K562 (cell line): ENCODE measurements around the gene PMPCA. TPM values are rescaled to one million over a fixed set of nuclear protein-coding genes. Genes with fewer than 3 reads are reported as not detected.
A peak's percentile ranks its signal among the peaks of the same experiment; 100 is the strongest.

Source experiments
- BMI1 ChIP-seq: fragments of 150-350 bp; IDR thresholded peaks from 2 replicates; pipeline ENCODE4 v1.6.1; 2014; ENCODE audit warnings: low read length
- BRCA1 ChIP-seq, 2 experiments: fragments of 450-650 bp in 1 of 2; sonication (generic) in 1 of 2; formaldehyde crosslinking in 1 of 2; IDR thresholded peaks; 2 replicates each; pipeline versions ENCODE4 v1.5.0 to v1.6.1; 2017 to 2020; ENCODE audit warnings: mild to moderate bottlenecking in 1 of 2, missing genetic modification reagents in 1 of 2
- CBX1 ChIP-seq: sonication (generic); IDR thresholded peaks from 2 replicates; pipeline ENCODE4 v1.6.1; 2016; ENCODE audit warnings: antibody characterized with exemption, low read depth, mild to moderate bottlenecking
- CEBPB ChIP-seq: fragments of 450-650 bp; IDR thresholded peaks from 2 replicates; pipeline ENCODE4 v1.6.1; 2016; ENCODE audit warnings: missing genetic modification characterization, missing compliant biosample characterization
- DDX20 ChIP-seq: fragments of 450-650 bp; IDR thresholded peaks from 2 replicates; pipeline ENCODE4 v1.6.1; 2016; ENCODE audit warnings: missing genetic modification characterization, low read depth, mild to moderate bottlenecking, missing compliant biosample characterization, moderate library complexity
- ERF ChIP-seq: fragments of 450-650 bp; formaldehyde crosslinking; IDR thresholded peaks from 2 replicates; pipeline ENCODE4 v1.4.0; 2020; ENCODE audit warnings: mild to moderate bottlenecking, mixed read lengths
- FOSL1 ChIP-seq: fragments of 200-800 bp; sonication (Bioruptor generic); conservative IDR thresholded peaks from 2 replicates; pipeline ENCODE4 v1.6.1; 2016; ENCODE audit warnings: missing genetic modification characterization, missing compliant biosample characterization
- HCFC1 ChIP-seq: IDR thresholded peaks from 2 replicates; pipeline ENCODE4 v1.6.1; 2012; ENCODE audit warnings: low read depth, low read length, improper control_type of control experiment
- MYC ChIP-seq, 2 experiments: fragments of 250-450 bp in 1 of 2; sonication (Bioruptor Pico) in 1 of 2; IDR thresholded peaks; 2 replicates each; pipeline versions ENCODE4 v1.5.1 to v1.6.1; 2012 to 2021; ENCODE audit warnings: low read depth in 2 of 2, borderline replicate concordance in 1 of 2, improper control_type of control experiment in 1 of 2, low read length in 1 of 2, mild to moderate bottlenecking in 1 of 2, moderate library complexity in 1 of 2
- NRF1 ChIP-seq, 2 experiments: fragments of 450-650 bp; IDR thresholded peaks in 1 of 2; conservative IDR thresholded peaks in 1 of 2; 2 replicates each; pipeline ENCODE4 v1.6.1; 2014; ENCODE audit warnings: mild to moderate bottlenecking in 2 of 2
- RBM22 ChIP-seq: fragments of 200-400 bp; formaldehyde crosslinking; IDR thresholded peaks from 2 replicates; pipeline ENCODE4 v1.6.1; 2018; ENCODE audit warnings: low read length, low read depth; ENCODE audit not compliant: poor library complexity, severe bottlenecking
- SIN3A ChIP-seq, 2 experiments: fragments of 150-350 bp in 1 of 2; IDR thresholded peaks; 2 replicates each; pipeline ENCODE4 v1.6.1; 2011 to 2016; ENCODE audit warnings: borderline replicate concordance in 2 of 2, low read depth in 2 of 2, low read length in 2 of 2, mild to moderate bottlenecking in 2 of 2, moderate library complexity in 2 of 2; ENCODE audit not compliant: control insufficient read depth in 1 of 2
- SMARCB1 ChIP-seq: IDR thresholded peaks from 2 replicates; pipeline ENCODE4 v1.6.1; 2011; ENCODE audit warnings: improper control_type of control experiment, low read depth; ENCODE audit not compliant: insufficient read length
- STAT5B ChIP-seq: fragments of 250-450 bp; sonication (Bioruptor Pico); IDR thresholded peaks from 2 replicates; pipeline ENCODE4 v1.8.0; 2021; ENCODE audit warnings: mild to moderate bottlenecking, inconsistent platforms
- TRIM24 ChIP-seq, 2 experiments: fragments of 450-650 bp; IDR thresholded peaks; 2 replicates each; pipeline ENCODE4 v1.6.1; 2016
- ZNF436 ChIP-seq: fragments of 250-450, 450-650 bp; sonication (Bioruptor Pico); formaldehyde crosslinking; IDR thresholded peaks from 2 replicates; pipeline ENCODE4 v1.7.0; 2020; ENCODE audit warnings: mild to moderate bottlenecking
- ZNF696 ChIP-seq: fragments of 250-450 bp; sonication (Bioruptor Pico); conservative IDR thresholded peaks from 2 replicates; pipeline ENCODE4 v1.4.0; 2020; ENCODE audit warnings: mild to moderate bottlenecking, moderate library complexity
- ZNF76 ChIP-seq: fragments of 250-450 bp; sonication (Bioruptor Pico); IDR thresholded peaks from 2 replicates; pipeline ENCODE4 v1.4.0; 2020; ENCODE audit warnings: mild to moderate bottlenecking, moderate library complexity, borderline replicate concordance
- polyA plus RNA-seq, 8 experiments: library from polyadenylated mRNA; depleted of rRNA in 4 of 8; stranded (reverse) in 5 of 8; unstranded in 3 of 8; fragments of >200 nt; fragmentation: Nextera tagmentation in 2 of 8; fragmentation: Illumina TruSeq in 1 of 8; extraction: Ambion mirVana in 2 of 8; extraction: Trizol in 1 of 8; gene quantifications; 2 replicates each; pipeline versions ENCODE4 v1.2.1 to v1.2.3, GENCODE V29; 2011 to 2014; ENCODE audit warnings: inconsistent platforms in 1 of 8, missing spikeins in 1 of 8
- total RNA-seq, 7 experiments: library from RNA; depleted of rRNA in 6 of 7; stranded (reverse); fragments of >200 nt in 6 of 7; fragmentation: Illumina TruSeq in 2 of 7; extraction: Trizol in 2 of 7; gene quantifications; 2 replicates each; pipeline versions ENCODE4 v1.2.1 to v1.2.3, GENCODE V29; 2011 to 2021; ENCODE audit warnings: low replicate concordance in 1 of 7
- TF ChIP-seq, protein P1 (sequence below): fragments of 450-650 bp; formaldehyde crosslinking; IDR thresholded peaks from 2 replicates; pipeline ENCODE4 v1.4.0; 2022; ENCODE audit warnings: mild to moderate bottlenecking, moderate library complexity
- TF ChIP-seq, protein P2 (sequence below): sonication (generic); formaldehyde crosslinking; IDR thresholded peaks from 2 replicates; pipeline ENCODE4 v1.8.0; 2022; ENCODE audit warnings: missing genetic modification reagents, mild to moderate bottlenecking, borderline replicate concordance
- TF ChIP-seq, protein P3 (sequence below): fragments of 200-800 bp; sonication (Bioruptor generic); IDR thresholded peaks from 2 replicates; pipeline ENCODE4 v1.6.1; 2017; ENCODE audit warnings: missing genetic modification characterization, missing compliant biosample characterization
- TF ChIP-seq, protein P4 (sequence below): sonication (generic); formaldehyde crosslinking; IDR thresholded peaks from 2 replicates; pipeline ENCODE4 v1.8.1; 2023; ENCODE audit warnings: mild to moderate bottlenecking, missing genetic modification reagents

PMPCA gene
- total and polyA plus RNA-seq, 9 of the 15 experiments (the other 6 are each of a cell fraction or from before 2014, with no cell fraction given), result 23.9 to 143 (median 86.6) TPM

DNA sequence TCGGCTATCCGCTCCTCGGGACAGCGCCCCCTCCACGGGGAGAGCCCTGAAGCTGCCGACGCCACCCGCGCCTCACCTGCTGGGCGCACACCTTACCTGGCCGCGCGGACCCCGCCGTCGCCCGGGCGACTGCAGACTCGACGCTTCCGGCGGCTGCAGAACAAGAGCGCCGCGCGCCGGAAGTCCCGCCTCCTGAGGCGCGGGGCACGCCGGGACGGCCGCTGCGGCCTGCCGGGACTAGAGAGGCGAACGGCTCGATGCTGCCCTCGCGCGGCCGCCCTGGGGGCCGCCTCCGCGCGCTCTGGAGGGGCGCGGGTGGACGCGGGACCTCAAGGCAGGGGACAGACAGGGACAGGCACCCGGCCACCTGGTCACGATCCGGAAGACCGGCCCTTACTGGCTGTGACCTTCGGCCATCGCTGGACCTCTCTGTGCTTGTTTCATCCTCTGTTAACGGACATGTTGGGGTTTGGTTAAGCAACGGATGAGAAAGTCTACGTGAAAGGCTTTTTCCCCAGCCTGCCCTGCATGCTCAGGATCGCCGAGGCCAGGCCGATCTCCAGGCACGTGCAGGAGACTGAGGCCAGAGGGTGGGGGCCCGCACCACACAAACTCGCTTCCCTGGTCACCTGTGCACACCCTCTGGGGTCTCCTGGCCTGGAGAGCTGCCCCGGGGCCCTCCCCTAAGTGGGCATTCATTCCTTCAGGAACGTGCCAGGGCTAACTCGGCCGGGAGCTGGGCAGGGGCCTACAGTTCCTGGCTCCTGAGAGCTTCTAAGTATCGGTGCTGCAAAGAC, 10.2 kb upstream of the PMPCA start, which contains the start of gene SNAPC4 (continued):
- peak; percentile 79 for TF ChIP-seq HCFC1
- no peak for TF ChIP-seq STAT5B (CRISPR knock-in tag)
- TF ChIP-seq, protein P1, sequence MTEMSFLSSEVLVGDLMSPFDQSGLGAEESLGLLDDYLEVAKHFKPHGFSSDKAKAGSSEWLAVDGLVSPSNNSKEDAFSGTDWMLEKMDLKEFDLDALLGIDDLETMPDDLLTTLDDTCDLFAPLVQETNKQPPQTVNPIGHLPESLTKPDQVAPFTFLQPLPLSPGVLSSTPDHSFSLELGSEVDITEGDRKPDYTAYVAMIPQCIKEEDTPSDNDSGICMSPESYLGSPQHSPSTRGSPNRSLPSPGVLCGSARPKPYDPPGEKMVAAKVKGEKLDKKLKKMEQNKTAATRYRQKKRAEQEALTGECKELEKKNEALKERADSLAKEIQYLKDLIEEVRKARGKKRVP, result 0 out of 2 replicates have a peak, but pooled peaks have one; percentile 17
- no peak for TF ChIP-seq ZNF436 (CRISPR knock-in tag)
- no peak for TF ChIP-seq TRIM24 (IDR thresholded peaks at IDR 0.05)
- no peak for TF ChIP-seq BRCA1 (IDR thresholded peaks at IDR 0.05)
- no peak for TF ChIP-seq BRCA1 (CRISPR knock-in tag; IDR thresholded peaks at IDR 0.05)
- 0 out of 2 replicates have a peak, but pooled peaks have one; percentile 10 for TF ChIP-seq CEBPB
- TF ChIP-seq SIN3A (IDR thresholded peaks at IDR 0.05; ENCODE audit: borderline replicate concordance in 2 of 2, control insufficient read depth in 1 of 2, low read depth in 2 of 2, low read length in 2 of 2), result peak; percentile 63 to 76; a peak in 2 of 4 replicates
- TF ChIP-seq, protein P2, sequence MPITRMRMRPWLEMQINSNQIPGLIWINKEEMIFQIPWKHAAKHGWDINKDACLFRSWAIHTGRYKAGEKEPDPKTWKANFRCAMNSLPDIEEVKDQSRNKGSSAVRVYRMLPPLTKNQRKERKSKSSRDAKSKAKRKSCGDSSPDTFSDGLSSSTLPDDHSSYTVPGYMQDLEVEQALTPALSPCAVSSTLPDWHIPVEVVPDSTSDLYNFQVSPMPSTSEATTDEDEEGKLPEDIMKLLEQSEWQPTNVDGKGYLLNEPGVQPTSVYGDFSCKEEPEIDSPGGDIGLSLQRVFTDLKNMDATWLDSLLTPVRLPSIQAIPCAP, result no peak
- TF ChIP-seq ZNF696, result no peak
- TF ChIP-seq ERF, result no peak
- TF ChIP-seq DDX20 (tag), result no peak
- TF ChIP-seq NRF1 (conservative IDR thresholded peaks at IDR 0.05 in 1 of 2, IDR thresholded peaks at IDR 0.05 in 1 of 2), result 0 out of 4 replicates have a peak, but pooled peaks of 1 of the 2 experiments have one; percentile 6
- TF ChIP-seq ZNF76 (CRISPR knock-in tag), result 0 out of 2 replicates have a peak, but pooled peaks have one; percentile 53
- peak; percentile 80 for TF ChIP-seq MYC (IDR thresholded peaks at IDR 0.05; ENCODE audit: low read depth, low read length)
- no peak for TF ChIP-seq MYC (CRISPR knock-in tag; IDR thresholded peaks at IDR 0.05; ENCODE audit: borderline replicate concordance, low read depth)
- TF ChIP-seq, protein P3, sequence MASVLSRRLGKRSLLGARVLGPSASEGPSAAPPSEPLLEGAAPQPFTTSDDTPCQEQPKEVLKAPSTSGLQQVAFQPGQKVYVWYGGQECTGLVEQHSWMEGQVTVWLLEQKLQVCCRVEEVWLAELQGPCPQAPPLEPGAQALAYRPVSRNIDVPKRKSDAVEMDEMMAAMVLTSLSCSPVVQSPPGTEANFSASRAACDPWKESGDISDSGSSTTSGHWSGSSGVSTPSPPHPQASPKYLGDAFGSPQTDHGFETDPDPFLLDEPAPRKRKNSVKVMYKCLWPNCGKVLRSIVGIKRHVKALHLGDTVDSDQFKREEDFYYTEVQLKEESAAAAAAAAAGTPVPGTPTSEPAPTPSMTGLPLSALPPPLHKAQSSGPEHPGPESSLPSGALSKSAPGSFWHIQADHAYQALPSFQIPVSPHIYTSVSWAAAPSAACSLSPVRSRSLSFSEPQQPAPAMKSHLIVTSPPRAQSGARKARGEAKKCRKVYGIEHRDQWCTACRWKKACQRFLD (CRISPR knock-in tag), result 0 out of 2 replicates have a peak, but pooled peaks have one; percentile 25
- TF ChIP-seq CBX1, result 0 out of 2 replicates have a peak, but pooled peaks have one; percentile 47
- TF ChIP-seq BMI1, result peak; percentile 48; the same call in 1 of the 2 replicates
- TF ChIP-seq SMARCB1, result no peak
- TF ChIP-seq, protein P4, sequence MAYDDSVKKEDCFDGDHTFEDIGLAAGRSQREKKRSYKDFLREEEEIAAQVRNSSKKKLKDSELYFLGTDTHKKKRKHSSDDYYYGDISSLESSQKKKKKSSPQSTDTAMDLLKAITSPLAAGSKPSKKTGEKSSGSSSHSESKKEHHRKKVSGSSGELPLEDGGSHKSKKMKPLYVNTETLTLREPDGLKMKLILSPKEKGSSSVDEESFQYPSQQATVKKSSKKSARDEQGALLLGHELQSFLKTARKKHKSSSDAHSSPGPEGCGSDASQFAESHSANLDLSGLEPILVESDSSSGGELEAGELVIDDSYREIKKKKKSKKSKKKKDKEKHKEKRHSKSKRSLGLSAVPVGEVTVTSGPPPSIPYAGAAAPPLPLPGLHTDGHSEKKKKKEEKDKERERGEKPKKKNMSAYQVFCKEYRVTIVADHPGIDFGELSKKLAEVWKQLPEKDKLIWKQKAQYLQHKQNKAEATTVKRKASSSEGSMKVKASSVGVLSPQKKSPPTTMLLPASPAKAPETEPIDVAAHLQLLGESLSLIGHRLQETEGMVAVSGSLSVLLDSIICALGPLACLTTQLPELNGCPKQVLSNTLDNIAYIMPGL (CRISPR knock-in tag), result peak; percentile 82; the same call in 1 of the 2 replicates
- TF ChIP-seq RBM22, result peak; percentile 88
- no peak for TF ChIP-seq FOSL1 (tag)
